ENCODE data around the gene DPH1. TPM values are rescaled to one million over a fixed set of nuclear protein-coding genes. Genes with fewer than 3 reads are reported as not detected.

DPH1 gene
- 20.7 and 27.8 TPM in 2 replicates for total RNA-seq

GRCh38 chr17:2029911-2030778 is at the start of gene DPH1:
Gene DPH1 (plus strand): TSS chr17:2030153. CDS start chr17:2030170, 17 bp downstream.

DNA sequence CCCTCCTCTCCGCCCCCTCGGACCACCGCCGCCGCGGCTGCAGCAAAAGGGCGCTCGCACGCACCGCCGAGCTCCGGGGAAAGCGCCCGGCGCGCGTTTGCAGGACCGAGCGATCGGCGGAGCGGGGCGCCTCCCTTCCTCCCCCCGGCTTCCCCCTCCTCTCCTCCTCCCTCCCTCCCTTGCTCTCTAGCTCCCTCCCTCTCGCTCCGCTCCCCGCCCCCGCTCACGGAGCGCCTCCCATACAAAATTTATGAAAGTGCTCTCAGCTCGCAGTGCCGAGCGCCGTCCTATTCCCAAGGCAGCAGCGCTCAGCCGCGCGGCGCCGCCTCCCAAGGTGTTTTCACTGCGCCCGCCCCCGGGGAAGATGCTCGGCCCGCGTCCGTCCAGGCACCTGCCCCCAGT is 4.7 kb upstream of the DPH1 start, which contains the start of gene RTN4RL1:
TSS of gene RTN4RL1 (minus strand) at position 115 of the 402 bp plus-strand sequence. CDS start 469 bp downstream, outside the sequence.

DNA sequence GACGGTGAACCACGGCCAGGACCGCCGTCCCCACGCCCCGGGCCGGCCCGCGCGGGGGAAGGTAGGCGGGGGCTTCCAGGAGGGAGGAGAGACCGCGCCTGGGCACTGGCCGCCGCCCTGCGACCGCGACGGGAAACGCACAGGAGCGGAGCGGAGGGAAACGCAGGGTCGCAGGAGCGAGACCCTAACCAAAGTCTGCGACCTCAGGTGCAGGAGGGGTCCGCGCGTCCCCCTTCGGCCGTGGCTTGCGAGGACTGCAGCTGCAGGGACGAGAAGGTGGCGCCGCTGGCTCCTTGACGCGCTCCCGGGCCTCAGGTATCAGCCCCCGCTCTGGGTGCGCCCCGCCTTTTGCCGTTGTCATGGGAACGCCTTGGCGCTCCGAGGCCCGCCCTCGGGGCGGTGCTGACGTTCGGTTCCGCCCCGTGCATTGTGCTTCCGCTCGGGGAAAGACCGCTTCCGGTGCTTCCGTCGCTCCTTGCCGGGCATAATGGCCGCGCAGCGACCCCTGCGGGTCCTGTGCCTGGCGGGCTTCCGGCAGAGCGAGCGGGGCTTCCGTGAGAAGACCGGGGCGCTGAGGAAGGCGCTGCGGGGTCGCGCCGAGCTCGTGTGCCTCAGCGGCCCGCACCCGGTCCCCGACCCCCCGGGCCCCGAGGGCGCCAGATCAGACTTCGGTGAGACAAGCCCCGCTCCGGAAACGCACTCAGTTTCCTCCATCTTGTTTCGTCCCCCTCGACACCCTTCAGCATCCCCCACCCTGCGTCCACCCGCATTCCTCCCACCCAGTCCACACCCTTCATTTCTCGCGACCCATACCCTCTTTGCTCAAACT is 11.8 kb downstream of the DPH1 start, which contains the start of gene OVCA2:
TSS of gene OVCA2 (plus strand) at position 462 of the 829 bp plus-strand sequence. CDS start at position 488, 26 bp downstream.

GRCh38 chr17:2054512-2055291 is 24.7 kb downstream of the DPH1 start, which contains the start of gene HIC1:
Gene HIC1 (plus strand): TSS chr17:2055103. CDS start chr17:2056691, 1,588 bp downstream.

Small RNA genes lying within 50 kb of the gene (small RNA-seq; reads per million reads assigned to genes)
- gene AC090617.9 (not detected), gene MIR132 (4.1 reads per million, percentile 91 among the genes with 10 or more reads in this experiment), gene MIR212 (1.9 reads per million, percentile 78 among the genes with 10 or more reads in this experiment), gene OVCA2 (not detected)

Other genes starting within 250 kb of the DPH1 start
- gene SMYD4, start 200.3 kb upstream of the DPH1 start, total RNA-seq = 10.1 and 10.7 TPM in 2 replicates
- gene RPA1, start 200.1 kb upstream of the DPH1 start, total RNA-seq = 17.6 and 25.2 TPM in 2 replicates
- 0.10 TPM in 1 of 2 replicates, not detected in the other for gene RTN4RL1, start 4.8 kb upstream of the DPH1 start, total RNA-seq
- gene OVCA2, start 11.9 kb downstream of the DPH1 start, total RNA-seq = 84.8 and 93.7 TPM in 2 replicates
- gene HIC1, start 24.9 kb downstream of the DPH1 start, total RNA-seq = 54.6 and 76.4 TPM in 2 replicates